ENCODE measurements around the gene TOX3.

DNA sequence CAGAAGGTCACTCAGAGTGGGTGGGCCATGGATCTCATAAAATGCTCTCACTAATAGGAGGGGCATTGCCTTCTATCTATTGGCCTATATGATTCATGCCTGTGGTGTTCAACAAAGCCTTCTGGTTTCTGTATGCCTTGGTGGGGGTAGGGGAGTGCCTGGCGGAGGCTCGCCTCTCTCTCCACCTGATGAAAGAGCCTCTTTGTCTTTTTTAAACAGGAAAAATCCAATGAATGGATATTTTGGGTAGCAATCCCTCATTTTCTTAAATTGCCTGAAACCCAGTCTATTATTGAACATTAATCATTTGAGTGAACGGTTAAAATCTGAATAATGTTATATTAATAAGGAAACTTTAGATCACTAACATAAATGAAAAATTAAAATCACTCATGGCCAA lies 90.6 kb downstream of the TOX3 start:
- TF ChIP-seq, protein P1, sequence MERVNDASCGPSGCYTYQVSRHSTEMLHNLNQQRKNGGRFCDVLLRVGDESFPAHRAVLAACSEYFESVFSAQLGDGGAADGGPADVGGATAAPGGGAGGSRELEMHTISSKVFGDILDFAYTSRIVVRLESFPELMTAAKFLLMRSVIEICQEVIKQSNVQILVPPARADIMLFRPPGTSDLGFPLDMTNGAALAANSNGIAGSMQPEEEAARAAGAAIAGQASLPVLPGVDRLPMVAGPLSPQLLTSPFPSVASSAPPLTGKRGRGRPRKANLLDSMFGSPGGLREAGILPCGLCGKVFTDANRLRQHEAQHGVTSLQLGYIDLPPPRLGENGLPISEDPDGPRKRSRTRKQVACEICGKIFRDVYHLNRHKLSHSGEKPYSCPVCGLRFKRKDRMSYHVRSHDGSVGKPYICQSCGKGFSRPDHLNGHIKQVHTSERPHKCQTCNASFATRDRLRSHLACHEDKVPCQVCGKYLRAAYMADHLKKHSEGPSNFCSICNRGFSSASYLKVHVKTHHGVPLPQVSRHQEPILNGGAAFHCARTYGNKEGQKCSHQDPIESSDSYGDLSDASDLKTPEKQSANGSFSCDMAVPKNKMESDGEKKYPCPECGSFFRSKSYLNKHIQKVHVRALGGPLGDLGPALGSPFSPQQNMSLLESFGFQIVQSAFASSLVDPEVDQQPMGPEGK (CRISPR knock-in tag; IDR thresholded peaks at IDR 0.05; ENCODE audit: borderline replicate concordance), result no peak
- TF ChIP-seq RARB (CRISPR knock-in tag; IDR thresholded peaks at IDR 0.05), result no peak
- TF ChIP-seq, protein P2, sequence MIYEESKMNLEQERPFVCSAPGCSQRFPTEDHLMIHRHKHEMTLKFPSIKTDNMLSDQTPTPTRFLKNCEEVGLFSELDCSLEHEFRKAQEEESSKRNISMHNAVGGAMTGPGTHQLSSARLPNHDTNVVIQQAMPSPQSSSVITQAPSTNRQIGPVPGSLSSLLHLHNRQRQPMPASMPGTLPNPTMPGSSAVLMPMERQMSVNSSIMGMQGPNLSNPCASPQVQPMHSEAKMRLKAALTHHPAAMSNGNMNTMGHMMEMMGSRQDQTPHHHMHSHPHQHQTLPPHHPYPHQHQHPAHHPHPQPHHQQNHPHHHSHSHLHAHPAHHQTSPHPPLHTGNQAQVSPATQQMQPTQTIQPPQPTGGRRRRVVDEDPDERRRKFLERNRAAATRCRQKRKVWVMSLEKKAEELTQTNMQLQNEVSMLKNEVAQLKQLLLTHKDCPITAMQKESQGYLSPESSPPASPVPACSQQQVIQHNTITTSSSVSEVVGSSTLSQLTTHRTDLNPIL (CRISPR knock-in tag; IDR thresholded peaks at IDR 0.05; ENCODE audit: low read depth), result no peak
- no peak for TF ChIP-seq ZFP30 (CRISPR knock-in tag; IDR thresholded peaks at IDR 0.05)
- no peak for TF ChIP-seq ZFP3 (CRISPR knock-in tag; IDR thresholded peaks at IDR 0.05)
